HFF-Myc (cell line): Measurements from ENCODE around the gene SDSL.

Experiments
- DNase-seq: peaks from one replicate; pipeline ENCODE4 v3.0.0-alpha.2; 2011; ENCODE audit warnings: low read depth; ENCODE audit errors: extremely low read depth
- H3K4me3 ChIP-seq: replicated peaks from 2 replicates; pipeline ENCODE4 v1.5.1; 2011; ENCODE audit warnings: low read depth, mild to moderate bottlenecking, control low read depth, low read length
- TF ChIP-seq, protein P1 (sequence below): IDR thresholded peaks from 2 replicates; pipeline ENCODE4 v1.5.1; 2012; ENCODE audit warnings: mild to moderate bottlenecking, low read depth, low read length, control low read depth; ENCODE audit errors: missing control alignments

The SDSL gene

DNA sequence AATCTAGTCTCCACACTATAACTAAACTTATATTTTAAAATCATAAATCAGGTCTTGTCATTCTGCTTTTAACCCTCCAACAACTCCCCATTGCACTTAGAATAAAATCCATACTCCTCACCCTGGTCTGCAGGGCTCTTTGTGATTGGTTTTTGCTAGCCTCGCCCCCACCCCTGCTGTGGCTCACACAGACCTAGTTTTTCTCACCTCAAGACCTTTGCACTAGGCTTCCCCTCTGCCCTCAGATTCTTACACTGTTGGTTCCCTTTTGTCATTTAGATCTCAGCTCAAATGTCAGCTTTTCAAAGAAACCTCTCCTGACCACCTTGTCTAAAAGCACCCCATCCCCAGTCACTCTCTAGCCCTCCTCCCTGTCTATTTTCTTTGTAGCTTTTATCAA lies 60.2 kb downstream of the SDSL start:
- no peak for DNase-seq
- H3K4me3 ChIP-seq: no peak overlapping the region
- TF ChIP-seq, protein P1, sequence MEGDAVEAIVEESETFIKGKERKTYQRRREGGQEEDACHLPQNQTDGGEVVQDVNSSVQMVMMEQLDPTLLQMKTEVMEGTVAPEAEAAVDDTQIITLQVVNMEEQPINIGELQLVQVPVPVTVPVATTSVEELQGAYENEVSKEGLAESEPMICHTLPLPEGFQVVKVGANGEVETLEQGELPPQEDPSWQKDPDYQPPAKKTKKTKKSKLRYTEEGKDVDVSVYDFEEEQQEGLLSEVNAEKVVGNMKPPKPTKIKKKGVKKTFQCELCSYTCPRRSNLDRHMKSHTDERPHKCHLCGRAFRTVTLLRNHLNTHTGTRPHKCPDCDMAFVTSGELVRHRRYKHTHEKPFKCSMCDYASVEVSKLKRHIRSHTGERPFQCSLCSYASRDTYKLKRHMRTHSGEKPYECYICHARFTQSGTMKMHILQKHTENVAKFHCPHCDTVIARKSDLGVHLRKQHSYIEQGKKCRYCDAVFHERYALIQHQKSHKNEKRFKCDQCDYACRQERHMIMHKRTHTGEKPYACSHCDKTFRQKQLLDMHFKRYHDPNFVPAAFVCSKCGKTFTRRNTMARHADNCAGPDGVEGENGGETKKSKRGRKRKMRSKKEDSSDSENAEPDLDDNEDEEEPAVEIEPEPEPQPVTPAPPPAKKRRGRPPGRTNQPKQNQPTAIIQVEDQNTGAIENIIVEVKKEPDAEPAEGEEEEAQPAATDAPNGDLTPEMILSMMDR: no peak

DNA sequence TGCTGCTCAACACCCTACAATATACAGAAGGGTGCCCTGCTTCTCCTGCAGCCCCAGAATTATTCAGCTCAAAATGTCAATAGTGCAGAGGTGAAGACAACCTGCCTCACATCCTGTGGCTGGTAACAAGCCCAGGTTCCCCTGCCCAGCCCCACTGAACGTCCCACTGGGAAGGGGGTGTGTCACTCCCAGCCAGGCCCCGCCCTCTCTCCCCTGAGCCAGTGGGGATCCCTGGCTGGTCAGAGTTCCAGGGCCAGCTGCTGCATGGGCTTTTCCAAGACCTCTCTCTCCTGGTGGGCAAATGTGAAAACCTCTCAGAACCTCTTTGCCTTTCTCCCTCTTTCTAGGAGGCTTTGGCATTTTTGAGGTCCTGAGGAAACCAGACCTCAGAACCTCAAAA lies 63.1 kb downstream of the SDSL start:
- no peak overlapping the region for H3K4me3 ChIP-seq
- TF ChIP-seq, protein P1: no peak
- DNase-seq: no peak

DNA sequence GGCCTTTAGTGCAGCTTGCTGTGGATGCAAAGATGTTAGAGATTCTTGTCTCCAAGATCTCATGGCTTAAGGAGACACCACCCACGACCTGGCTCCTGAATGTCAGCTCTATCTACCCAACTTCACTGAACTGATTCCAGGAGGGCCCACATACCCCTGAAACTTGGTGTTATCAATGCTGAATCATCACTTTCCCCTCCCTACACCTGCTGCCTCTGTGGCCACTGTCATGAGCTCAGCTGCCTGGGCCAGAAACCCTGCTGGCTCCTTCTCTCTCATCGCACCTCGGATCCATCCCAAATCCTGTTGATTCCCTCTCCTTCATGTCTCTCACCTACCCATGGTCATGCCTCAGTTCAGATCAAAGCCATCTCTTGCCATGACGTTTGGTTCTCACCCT lies 64.5 kb downstream of the SDSL start:
- no peak overlapping the region for H3K4me3 ChIP-seq
- DNase-seq: no peak
- TF ChIP-seq, protein P1: no peak
